GM19372 (cell line): ENCODE results near the gene PYY.
"Not testable (repeated sequence)": the region's sequence is repeated elsewhere in the genome, so short reads cannot be mapped to it uniquely, and the experiment has no call there.

Experiments used
- ATAC-seq: cut with Tn5 transposase; IDR thresholded peaks from one replicate; pipeline ENCODE4 v1.9.1; 2021; ENCODE audit warnings: mild to moderate bottlenecking, low read depth, moderate library complexity; ENCODE audit not compliant: unreplicated experiment

The PYY gene

GRCh38 chr17:43979671-43980070 lies 25.9 kb upstream of the PYY start:
- ATAC-seq: no peak

GRCh38 chr17:43979011-43979410 lies 25.3 kb upstream of the PYY start:
- ATAC-seq: no peak

- no peak for ATAC-seq
These were observed 24.3 kb upstream of the PYY start for GRCh38 chr17:43978078-43978477.

- no peak for ATAC-seq
These were observed 23.5 kb upstream of the PYY start for GRCh38 chr17:43976963-43977837.

- ATAC-seq: no peak
These were observed 22.2 kb upstream of the PYY start for GRCh38 chr17:43975898-43976297.

GRCh38 chr17:43974382-43975266 lies 20.9 kb upstream of the PYY start:
- ATAC-seq: no peak

GRCh38 chr17:43972444-43973212 lies 18.9 kb upstream of the PYY start:
- not testable (repeated sequence) for ATAC-seq

GRCh38 chr17:43971436-43971835 lies 17.7 kb upstream of the PYY start:
- not testable (repeated sequence) for ATAC-seq

GRCh38 chr17:43970366-43970765 lies 16.6 kb upstream of the PYY start:
- no peak for ATAC-seq

- ATAC-seq: no peak
These were observed 13.6 kb upstream of the PYY start for GRCh38 chr17:43967251-43967875.

GRCh38 chr17:43966276-43966675 lies 12.5 kb upstream of the PYY start:
- no peak for ATAC-seq

GRCh38 chr17:43962479-43962878 lies 8.7 kb upstream of the PYY start:
- no peak for ATAC-seq

- ATAC-seq: no peak
These were observed 8.2 kb upstream of the PYY start for GRCh38 chr17:43961954-43962353.

- not testable (repeated sequence) for ATAC-seq
These were observed 7.6 kb upstream of the PYY start for GRCh38 chr17:43961292-43961691.

- ATAC-seq: no peak
These were observed 5.1 kb upstream of the PYY start for GRCh38 chr17:43958748-43959352.

- no peak for ATAC-seq
These were observed 2.5 kb upstream of the PYY start for GRCh38 chr17:43956222-43956621.

- ATAC-seq: no peak
These were observed 745 bp downstream of the PYY start for GRCh38 chr17:43952724-43953666.

- ATAC-seq: no peak
These were observed 1.4 kb downstream of the PYY start for GRCh38 chr17:43952351-43952723.

- no peak for ATAC-seq
These were observed 2.0 kb downstream of the PYY start for GRCh38 chr17:43951750-43952149.
